Measurements from ENCODE around the gene PGPEP1. TPM values are rescaled to one million over a fixed set of nuclear protein-coding genes. Genes with fewer than 3 reads are reported as not detected.

PGPEP1 gene
- total and polyA plus RNA-seq, 10 of the 15 experiments (the other 5 are each of a cell fraction or from before 2014, with no cell fraction given): 13.8 to 39.4 (median 17.0) TPM

DNA sequence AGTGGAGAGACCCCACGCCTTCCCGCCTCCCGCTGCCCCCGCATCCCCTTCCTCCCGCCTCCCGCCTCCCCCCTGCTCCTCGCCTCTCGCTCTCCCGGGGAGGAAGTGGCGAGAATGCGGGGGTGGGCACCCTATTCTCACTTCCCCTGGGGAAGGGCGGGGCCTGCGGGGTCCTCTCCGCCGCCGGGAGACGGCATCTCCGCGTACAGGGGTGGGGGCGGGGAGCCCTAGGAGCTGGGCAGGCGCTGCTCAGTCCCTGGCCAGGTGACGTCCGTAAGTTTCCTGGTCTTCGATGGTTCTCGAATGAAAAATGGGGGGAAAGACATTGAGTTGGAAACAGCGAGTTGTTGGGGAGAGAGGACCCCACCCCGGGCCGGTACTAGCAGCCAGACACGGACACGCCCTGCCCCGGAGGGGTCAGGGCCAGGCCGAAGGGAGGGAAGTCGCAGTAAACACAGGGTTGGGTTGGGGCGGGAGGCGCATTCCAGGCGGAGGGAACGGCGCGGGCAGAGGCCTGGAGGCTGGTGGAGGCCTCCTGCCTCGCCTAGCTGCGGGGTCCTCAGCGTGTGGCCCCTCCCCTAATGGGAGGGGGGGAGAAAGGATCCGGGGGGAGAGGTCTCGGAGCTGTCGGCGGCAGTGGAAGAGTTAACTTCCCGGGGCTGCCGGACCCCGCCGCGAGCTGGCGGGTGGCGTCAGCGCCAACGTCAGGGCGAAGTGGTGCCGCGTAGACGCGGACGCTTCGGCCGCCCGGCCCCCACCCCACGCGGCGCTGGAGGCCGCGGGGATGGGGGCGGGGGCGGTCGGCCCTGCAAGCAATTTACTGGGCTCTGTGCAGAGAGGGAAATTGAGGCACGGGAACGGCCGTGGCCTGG lies 48.6 kb upstream of the PGPEP1 start (continued):
- TF ChIP-seq, protein P1, sequence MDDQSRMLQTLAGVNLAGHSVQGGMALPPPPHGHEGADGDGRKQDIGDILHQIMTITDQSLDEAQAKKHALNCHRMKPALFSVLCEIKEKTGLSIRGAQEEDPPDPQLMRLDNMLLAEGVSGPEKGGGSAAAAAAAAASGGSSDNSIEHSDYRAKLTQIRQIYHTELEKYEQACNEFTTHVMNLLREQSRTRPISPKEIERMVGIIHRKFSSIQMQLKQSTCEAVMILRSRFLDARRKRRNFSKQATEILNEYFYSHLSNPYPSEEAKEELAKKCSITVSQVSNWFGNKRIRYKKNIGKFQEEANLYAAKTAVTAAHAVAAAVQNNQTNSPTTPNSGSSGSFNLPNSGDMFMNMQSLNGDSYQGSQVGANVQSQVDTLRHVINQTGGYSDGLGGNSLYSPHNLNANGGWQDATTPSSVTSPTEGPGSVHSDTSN (IDR thresholded peaks at IDR 0.05; ENCODE audit: insufficient replicate concordance, low read depth, low read length): no peak
- TF ChIP-seq BACH1 (IDR thresholded peaks at IDR 0.05; ENCODE audit: borderline replicate concordance) (peak; percentile 86), YY1 (IDR thresholded peaks at IDR 0.05; ENCODE audit: low read depth, low read length) (0 out of 2 replicates have a peak, but pooled peaks have one; percentile 8), CHD2 (IDR thresholded peaks at IDR 0.05; ENCODE audit: borderline replicate concordance, low read depth, low read length) (peak; percentile 93), NFXL1 (IDR thresholded peaks at IDR 0.05; ENCODE audit: borderline replicate concordance) (0 out of 2 replicates have a peak, but pooled peaks have one; percentile 67), BMI1 (IDR thresholded peaks at IDR 0.05; ENCODE audit: borderline replicate concordance) (no peak), KLF5 (IDR thresholded peaks at IDR 0.05; ENCODE audit: partially characterized antibody) (peak; percentile 30), ZNF207 (IDR thresholded peaks at IDR 0.05; ENCODE audit: borderline replicate concordance) (no peak), BCL11A (IDR thresholded peaks at IDR 0.05; ENCODE audit: low read depth, low read length) (peak; percentile 80), RFX5 (IDR thresholded peaks at IDR 0.05; ENCODE audit: low read depth, low read length) (no peak), FOXK2 (IDR thresholded peaks at IDR 0.05) (no peak), EZH2 (IDR thresholded peaks at IDR 0.05; ENCODE audit: borderline replicate concordance, control insufficient read depth, low read depth, low read length) (no peak), SUZ12 (IDR thresholded peaks at IDR 0.05; ENCODE audit: unreplicated experiment) (no peak), SUPT20H (IDR thresholded peaks at IDR 0.05; ENCODE audit: borderline replicate concordance, control insufficient read depth, low read depth, low read length) (no peak), SMC3 (IDR thresholded peaks at IDR 0.05; ENCODE audit: borderline replicate concordance, low read length) (no peak), YBX1 (IDR thresholded peaks at IDR 0.05) (no peak)
- TF ChIP-seq, protein P2, sequence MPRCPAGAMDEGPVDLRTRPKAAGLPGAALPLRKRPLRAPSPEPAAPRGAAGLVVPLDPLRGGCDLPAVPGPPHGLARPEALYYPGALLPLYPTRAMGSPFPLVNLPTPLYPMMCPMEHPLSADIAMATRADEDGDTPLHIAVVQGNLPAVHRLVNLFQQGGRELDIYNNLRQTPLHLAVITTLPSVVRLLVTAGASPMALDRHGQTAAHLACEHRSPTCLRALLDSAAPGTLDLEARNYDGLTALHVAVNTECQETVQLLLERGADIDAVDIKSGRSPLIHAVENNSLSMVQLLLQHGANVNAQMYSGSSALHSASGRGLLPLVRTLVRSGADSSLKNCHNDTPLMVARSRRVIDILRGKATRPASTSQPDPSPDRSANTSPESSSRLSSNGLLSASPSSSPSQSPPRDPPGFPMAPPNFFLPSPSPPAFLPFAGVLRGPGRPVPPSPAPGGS (IDR thresholded peaks at IDR 0.05; ENCODE audit: borderline replicate concordance, insufficient read depth, low read depth, low read length, poor library complexity, severe bottlenecking): peak; percentile 86
- TF ChIP-seq, protein P3, sequence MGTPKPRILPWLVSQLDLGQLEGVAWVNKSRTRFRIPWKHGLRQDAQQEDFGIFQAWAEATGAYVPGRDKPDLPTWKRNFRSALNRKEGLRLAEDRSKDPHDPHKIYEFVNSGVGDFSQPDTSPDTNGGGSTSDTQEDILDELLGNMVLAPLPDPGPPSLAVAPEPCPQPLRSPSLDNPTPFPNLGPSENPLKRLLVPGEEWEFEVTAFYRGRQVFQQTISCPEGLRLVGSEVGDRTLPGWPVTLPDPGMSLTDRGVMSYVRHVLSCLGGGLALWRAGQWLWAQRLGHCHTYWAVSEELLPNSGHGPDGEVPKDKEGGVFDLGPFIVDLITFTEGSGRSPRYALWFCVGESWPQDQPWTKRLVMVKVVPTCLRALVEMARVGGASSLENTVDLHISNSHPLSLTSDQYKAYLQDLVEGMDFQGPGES (IDR thresholded peaks at IDR 0.05): no peak
- TF ChIP-seq, protein P4, sequence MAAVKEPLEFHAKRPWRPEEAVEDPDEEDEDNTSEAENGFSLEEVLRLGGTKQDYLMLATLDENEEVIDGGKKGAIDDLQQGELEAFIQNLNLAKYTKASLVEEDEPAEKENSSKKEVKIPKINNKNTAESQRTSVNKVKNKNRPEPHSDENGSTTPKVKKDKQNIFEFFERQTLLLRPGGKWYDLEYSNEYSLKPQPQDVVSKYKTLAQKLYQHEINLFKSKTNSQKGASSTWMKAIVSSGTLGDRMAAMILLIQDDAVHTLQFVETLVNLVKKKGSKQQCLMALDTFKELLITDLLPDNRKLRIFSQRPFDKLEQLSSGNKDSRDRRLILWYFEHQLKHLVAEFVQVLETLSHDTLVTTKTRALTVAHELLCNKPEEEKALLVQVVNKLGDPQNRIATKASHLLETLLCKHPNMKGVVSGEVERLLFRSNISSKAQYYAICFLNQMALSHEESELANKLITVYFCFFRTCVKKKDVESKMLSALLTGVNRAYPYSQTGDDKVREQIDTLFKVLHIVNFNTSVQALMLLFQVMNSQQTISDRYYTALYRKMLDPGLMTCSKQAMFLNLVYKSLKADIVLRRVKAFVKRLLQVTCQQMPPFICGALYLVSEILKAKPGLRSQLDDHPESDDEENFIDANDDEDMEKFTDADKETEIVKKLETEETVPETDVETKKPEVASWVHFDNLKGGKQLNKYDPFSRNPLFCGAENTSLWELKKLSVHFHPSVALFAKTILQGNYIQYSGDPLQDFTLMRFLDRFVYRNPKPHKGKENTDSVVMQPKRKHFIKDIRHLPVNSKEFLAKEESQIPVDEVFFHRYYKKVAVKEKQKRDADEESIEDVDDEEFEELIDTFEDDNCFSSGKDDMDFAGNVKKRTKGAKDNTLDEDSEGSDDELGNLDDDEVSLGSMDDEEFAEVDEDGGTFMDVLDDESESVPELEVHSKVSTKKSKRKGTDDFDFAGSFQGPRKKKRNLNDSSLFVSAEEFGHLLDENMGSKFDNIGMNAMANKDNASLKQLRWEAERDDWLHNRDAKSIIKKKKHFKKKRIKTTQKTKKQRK (IDR thresholded peaks at IDR 0.05; ENCODE audit: low read depth, low read length): no peak
- TF ChIP-seq, protein P5, sequence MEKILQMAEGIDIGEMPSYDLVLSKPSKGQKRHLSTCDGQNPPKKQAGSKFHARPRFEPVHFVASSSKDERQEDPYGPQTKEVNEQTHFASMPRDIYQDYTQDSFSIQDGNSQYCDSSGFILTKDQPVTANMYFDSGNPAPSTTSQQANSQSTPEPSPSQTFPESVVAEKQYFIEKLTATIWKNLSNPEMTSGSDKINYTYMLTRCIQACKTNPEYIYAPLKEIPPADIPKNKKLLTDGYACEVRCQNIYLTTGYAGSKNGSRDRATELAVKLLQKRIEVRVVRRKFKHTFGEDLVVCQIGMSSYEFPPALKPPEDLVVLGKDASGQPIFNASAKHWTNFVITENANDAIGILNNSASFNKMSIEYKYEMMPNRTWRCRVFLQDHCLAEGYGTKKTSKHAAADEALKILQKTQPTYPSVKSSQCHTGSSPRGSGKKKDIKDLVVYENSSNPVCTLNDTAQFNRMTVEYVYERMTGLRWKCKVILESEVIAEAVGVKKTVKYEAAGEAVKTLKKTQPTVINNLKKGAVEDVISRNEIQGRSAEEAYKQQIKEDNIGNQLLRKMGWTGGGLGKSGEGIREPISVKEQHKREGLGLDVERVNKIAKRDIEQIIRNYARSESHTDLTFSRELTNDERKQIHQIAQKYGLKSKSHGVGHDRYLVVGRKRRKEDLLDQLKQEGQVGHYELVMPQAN (conservative IDR thresholded peaks at IDR 0.05): peak; percentile 36
